ENCODE measurements around the gene CCNC. TPM values are rescaled to one million over a fixed set of nuclear protein-coding genes. Genes with fewer than 3 reads are reported as not detected.

CCNC gene
- 78.5 TPM for total RNA-seq

- DNase-seq (ENCODE audit: low spot score): peak; percentile 94
Observed at GRCh38 chr6:99568103-99568933, at the start of gene CCNC. CCNC (minus strand) TSS chr6:99568660; CDS start chr6:99568527, 133 bp downstream.

GRCh38 chr6:99617131-99617530 is 48.7 kb upstream of the CCNC start:
- DNase-seq (ENCODE audit: low spot score): no peak

- no peak for DNase-seq (ENCODE audit: low spot score)
Observed at GRCh38 chr6:99614430-99615186, 46.1 kb upstream of the CCNC start.

GRCh38 chr6:99613705-99614429 is 45.4 kb upstream of the CCNC start:
- DNase-seq (ENCODE audit: low spot score): no peak

GRCh38 chr6:99613409-99613704 is 44.9 kb upstream of the CCNC start:
- DNase-seq (ENCODE audit: low spot score): no peak

GRCh38 chr6:99612551-99613408 is 44.3 kb upstream of the CCNC start:
- DNase-seq (ENCODE audit: low spot score): no peak

GRCh38 chr6:99611148-99611547 is 42.7 kb upstream of the CCNC start:
- no peak for DNase-seq (ENCODE audit: low spot score)

GRCh38 chr6:99609905-99610489 is 41.5 kb upstream of the CCNC start:
- no peak for DNase-seq (ENCODE audit: low spot score)

- DNase-seq (ENCODE audit: low spot score): no peak
Observed at GRCh38 chr6:99608886-99609482, 40.5 kb upstream of the CCNC start.

GRCh38 chr6:99608059-99608885 is 39.8 kb upstream of the CCNC start:
- DNase-seq (ENCODE audit: low spot score): no peak

GRCh38 chr6:99607416-99608036 is 39.1 kb upstream of the CCNC start:
- DNase-seq (ENCODE audit: low spot score): no peak

GRCh38 chr6:99606656-99607415 is 38.4 kb upstream of the CCNC start, which contains the start of gene PRDM13:
PRDM13 (plus strand) TSS chr6:99606833; CDS start chr6:99607035, 202 bp downstream.
- no peak for DNase-seq (ENCODE audit: low spot score)

GRCh38 chr6:99605911-99606655 is 37.6 kb upstream of the CCNC start:
- DNase-seq (ENCODE audit: low spot score): no peak

GRCh38 chr6:99605074-99605734 is 36.7 kb upstream of the CCNC start:
- no peak for DNase-seq (ENCODE audit: low spot score)

- no peak for DNase-seq (ENCODE audit: low spot score)
Observed at GRCh38 chr6:99604166-99605073, 36.0 kb upstream of the CCNC start.
